Cardiac muscle cell (in vitro differentiated cells and primary cell): ENCODE data around the gene RBP3. TPM values are rescaled to one million over a fixed set of nuclear protein-coding genes. Genes with fewer than 3 reads are reported as not detected.

Experiments used
- DNase-seq, 2 donors: peaks; one replicate each; pipeline versions ENCODE4 v3.0.0 to v3.0.0-alpha.2; 2010 to 2017; ENCODE audit warnings: low read depth in 1 of 2, low spot score in 1 of 2
- H3K27ac ChIP-seq: fragments of 200-600 bp; sonication (generic); 2 replicates; pipeline ENCODE4 v1.5.1; 2016
- H3K27me3 ChIP-seq: fragments of 200-600 bp; sonication (generic); 2 replicates; pipeline ENCODE4 v1.6.0; 2016; ENCODE audit warnings: control low read depth
- H3K36me3 ChIP-seq: fragments of 200-600 bp; sonication (generic); 2 replicates; pipeline ENCODE4 v1.5.1; 2016; ENCODE audit warnings: control low read depth
- H3K4me1 ChIP-seq: fragments of 200-600 bp; sonication (generic); 2 replicates; pipeline ENCODE4 v1.8.1; 2017; ENCODE audit warnings: low read depth, mild to moderate bottlenecking, mixed run types
- H3K4me3 ChIP-seq: fragments of 200-600 bp; sonication (generic); 2 replicates; pipeline ENCODE4 v1.5.1; 2016; ENCODE audit warnings: mild to moderate bottlenecking
- H3K9me3 ChIP-seq: fragments of 200-600 bp; sonication (generic); 2 replicates; pipeline ENCODE4 v1.5.1; 2017; ENCODE audit warnings: low read depth, mild to moderate bottlenecking, control low read depth
- polyA plus RNA-seq: library from polyadenylated mRNA; unstranded; fragments of >200 nt; fragmentation: Nextera tagmentation; extraction: Ambion mirVana; gene quantifications from 2 replicates; pipeline ENCODE4 v1.2.1, GENCODE V29; 2016
- total RNA-seq: library from RNA; depleted of rRNA; stranded (reverse); fragments of >200 nt; gene quantifications from 2 replicates; pipeline ENCODE4 v1.2.3, GENCODE V29; 2016
- TF ChIP-seq, protein P1 (sequence below): IDR thresholded peaks from 2 replicates; pipeline ENCODE4 v1.5.1; 2012; ENCODE audit warnings: low read depth, mild to moderate bottlenecking, low read length

RBP3 gene
- total and polyA plus RNA-seq, 2 experiments from 2014 or later: not detected

DNA sequence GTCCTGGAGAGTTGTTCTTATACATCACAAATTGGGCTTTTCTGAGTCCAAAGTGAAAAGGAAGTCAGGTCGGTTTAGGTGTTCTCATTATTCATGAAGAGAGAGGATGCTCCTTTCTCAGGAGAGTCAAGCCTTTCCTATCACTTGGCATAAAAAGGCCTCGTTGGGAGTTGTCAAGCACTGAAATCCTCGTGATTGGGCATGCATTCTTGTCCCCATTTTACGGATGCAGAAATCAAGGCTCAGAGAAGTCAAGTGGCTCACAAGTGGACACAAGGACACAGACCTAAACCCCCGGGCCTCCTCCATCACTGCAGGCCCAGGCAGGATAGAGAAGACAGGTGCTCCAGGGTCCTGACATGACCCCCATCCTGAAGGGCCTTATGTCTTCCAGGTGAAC lies 8.5 kb downstream of the RBP3 start:
- no peaks in the 10 kb centered on the region for H3K4me1 ChIP-seq
- H3K4me3 ChIP-seq: no peak overlapping the region
- TF ChIP-seq, protein P1, sequence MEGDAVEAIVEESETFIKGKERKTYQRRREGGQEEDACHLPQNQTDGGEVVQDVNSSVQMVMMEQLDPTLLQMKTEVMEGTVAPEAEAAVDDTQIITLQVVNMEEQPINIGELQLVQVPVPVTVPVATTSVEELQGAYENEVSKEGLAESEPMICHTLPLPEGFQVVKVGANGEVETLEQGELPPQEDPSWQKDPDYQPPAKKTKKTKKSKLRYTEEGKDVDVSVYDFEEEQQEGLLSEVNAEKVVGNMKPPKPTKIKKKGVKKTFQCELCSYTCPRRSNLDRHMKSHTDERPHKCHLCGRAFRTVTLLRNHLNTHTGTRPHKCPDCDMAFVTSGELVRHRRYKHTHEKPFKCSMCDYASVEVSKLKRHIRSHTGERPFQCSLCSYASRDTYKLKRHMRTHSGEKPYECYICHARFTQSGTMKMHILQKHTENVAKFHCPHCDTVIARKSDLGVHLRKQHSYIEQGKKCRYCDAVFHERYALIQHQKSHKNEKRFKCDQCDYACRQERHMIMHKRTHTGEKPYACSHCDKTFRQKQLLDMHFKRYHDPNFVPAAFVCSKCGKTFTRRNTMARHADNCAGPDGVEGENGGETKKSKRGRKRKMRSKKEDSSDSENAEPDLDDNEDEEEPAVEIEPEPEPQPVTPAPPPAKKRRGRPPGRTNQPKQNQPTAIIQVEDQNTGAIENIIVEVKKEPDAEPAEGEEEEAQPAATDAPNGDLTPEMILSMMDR: no peak
- H3K27ac ChIP-seq: no peak overlapping the region
- H3K27me3 ChIP-seq: no peaks in the 10 kb centered on the region
- no peaks in the 10 kb centered on the region for H3K36me3 ChIP-seq
- no peak for DNase-seq
- H3K9me3 ChIP-seq: no peaks in the 10 kb centered on the region

DNA sequence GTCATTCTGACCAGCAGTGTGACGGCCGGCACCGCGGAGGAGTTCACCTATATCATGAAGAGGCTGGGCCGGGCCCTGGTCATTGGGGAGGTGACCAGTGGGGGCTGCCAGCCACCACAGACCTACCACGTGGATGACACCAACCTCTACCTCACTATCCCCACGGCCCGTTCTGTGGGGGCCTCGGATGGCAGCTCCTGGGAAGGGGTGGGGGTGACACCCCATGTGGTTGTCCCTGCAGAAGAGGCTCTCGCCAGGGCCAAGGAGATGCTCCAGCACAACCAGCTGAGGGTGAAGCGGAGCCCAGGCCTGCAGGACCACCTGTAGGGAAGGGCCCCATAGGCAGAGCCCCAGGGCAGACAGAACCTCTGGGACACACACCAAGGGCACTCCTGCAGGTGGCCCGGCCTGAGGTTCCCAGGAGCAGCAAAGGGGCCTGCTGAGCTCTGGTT lies 9.0 kb downstream of the RBP3 start:
- DNase-seq: no peak
- Histone ChIP-seq H3K27me3 (no peaks in the 10 kb centered on the region), H3K4me1 (no peaks in the 10 kb centered on the region), H3K27ac (no peak overlapping the region), H3K9me3 (no peaks in the 10 kb centered on the region), H3K4me3 (no peak overlapping the region), H3K36me3 (no peaks in the 10 kb centered on the region)
- TF ChIP-seq, protein P1: no peak

DNA sequence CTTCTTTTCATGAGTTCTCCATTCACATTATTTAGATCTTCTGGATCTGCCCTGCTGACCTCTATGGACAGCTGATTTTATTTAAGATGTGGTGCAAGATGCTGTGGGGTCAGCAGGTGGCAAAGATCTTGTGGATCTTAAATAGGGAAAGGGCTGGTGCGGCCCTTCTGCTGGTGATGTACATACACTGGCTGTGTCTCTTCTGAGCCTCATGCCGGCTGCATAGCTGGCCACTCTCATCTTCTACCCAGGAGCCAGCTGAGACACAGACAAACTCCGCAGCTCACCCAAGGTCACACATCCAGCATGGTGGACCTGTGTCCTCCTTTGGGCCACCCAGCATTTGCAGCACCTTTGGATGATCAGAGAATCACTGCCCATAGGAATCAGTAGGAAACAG lies 9.7 kb downstream of the RBP3 start:
- no peaks in the 10 kb centered on the region for H3K36me3 ChIP-seq
- no peak overlapping the region for H3K4me3 ChIP-seq
- no peaks in the 10 kb centered on the region for H3K27me3 ChIP-seq
- H3K4me1 ChIP-seq: no peaks in the 10 kb centered on the region
- H3K9me3 ChIP-seq: no peaks in the 10 kb centered on the region
- TF ChIP-seq, protein P1: no peak
- H3K27ac ChIP-seq: no peak overlapping the region
- DNase-seq: no peak

DNA sequence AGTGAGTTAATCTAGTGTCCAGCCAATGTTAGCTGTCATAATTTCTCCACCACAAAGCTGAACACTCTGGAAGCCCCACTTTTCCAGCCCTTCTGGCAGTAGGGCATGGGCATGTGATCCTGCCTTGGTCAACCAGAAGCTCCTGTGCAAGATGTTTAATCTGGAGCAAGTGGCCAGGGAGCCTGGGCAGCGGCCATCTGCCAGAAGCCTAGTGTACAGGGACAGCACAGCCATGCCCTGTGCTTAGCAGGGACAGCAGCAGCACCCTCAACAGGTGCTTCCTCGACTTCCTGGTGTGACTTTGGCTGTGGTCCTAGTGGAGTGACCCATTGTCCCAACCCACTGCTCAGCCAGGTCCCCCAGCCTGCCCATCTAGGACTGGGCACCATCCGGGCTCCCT lies 10.3 kb downstream of the RBP3 start:
- Histone ChIP-seq H3K36me3 (no peaks in the 10 kb centered on the region), H3K27me3 (no peaks in the 10 kb centered on the region), H3K9me3 (no peaks in the 10 kb centered on the region), H3K27ac (no peak overlapping the region), H3K4me1 (no peaks in the 10 kb centered on the region), H3K4me3 (no peak overlapping the region)
- TF ChIP-seq, protein P1: no peak
- DNase-seq: no peak

DNA sequence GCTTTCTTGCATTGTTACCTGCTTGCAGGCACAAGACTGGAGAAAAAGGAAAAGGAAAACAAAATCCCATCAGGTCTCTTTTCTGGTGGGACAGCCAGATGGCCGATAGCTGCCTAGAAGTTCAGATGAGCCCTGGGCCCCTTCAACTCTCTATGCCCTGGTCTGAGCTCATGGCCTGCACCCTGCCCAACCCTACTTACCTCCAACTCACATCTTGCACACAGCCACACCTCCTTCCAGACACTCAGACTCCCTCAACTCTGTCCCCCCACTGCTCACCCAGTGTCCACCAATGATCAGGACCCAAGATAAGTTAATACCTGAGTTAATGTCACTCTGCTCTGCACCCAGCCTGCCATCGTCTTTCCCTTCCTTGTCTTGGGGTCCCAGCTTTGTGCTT lies 10.9 kb downstream of the RBP3 start:
- no peaks in the 10 kb centered on the region for H3K27me3 ChIP-seq
- TF ChIP-seq, protein P1: no peak
- no peak overlapping the region for H3K4me3 ChIP-seq
- H3K9me3 ChIP-seq: no peaks in the 10 kb centered on the region
- no peaks in the 10 kb centered on the region for H3K4me1 ChIP-seq
- no peak for DNase-seq
- no peaks in the 10 kb centered on the region for H3K36me3 ChIP-seq
- no peak overlapping the region for H3K27ac ChIP-seq
